ENCODE measurements around the gene RAD51B. TPM values are rescaled to one million over a fixed set of nuclear protein-coding genes. Genes with fewer than 3 reads are reported as not detected.

RAD51B gene
- total RNA-seq, 1 experiment from 2014 or later = 29.9 TPM

- intact Hi-C loops (cut with micrococcal nuclease; ENCODE audit: unreplicated experiment) = loop anchor here (5.0 kb wide), 1 partner anchor 125 kb away; no protein-coding TSS in a partner anchor
- CTCF ChIA-PET = no interaction called here
- Histone ChIP-seq H2AFZ (no peak overlapping the region), H3F3A (ENCODE audit: insufficient read depth, low read depth) (peaks cover 23% of the 10 kb centered on the region; the same call in 1 of the 2 replicates), H3K9me3 (ENCODE audit: insufficient read depth, low read depth) (peaks cover 8% of the 10 kb centered on the region), H3K36me3 (ENCODE audit: low read depth) (no peaks in the 10 kb centered on the region), H3K4me1 (replicated peaks; ENCODE audit: insufficient read depth) (peaks cover 41% of the 10 kb centered on the region), H4K20me1 (ENCODE audit: insufficient read depth) (no peaks in the 10 kb centered on the region), H3K27me3 (ENCODE audit: insufficient read depth, low read depth) (no peaks in the 10 kb centered on the region), H3K79me2 (ENCODE audit: low read depth) (no peaks in the 10 kb centered on the region), H3K27ac (no peak overlapping the region), H3K4me3 (no peak overlapping the region), H3K9me2 (ENCODE audit: insufficient read depth) (no peaks in the 10 kb centered on the region), H3K4me2 (no peak overlapping the region)
- no TSS peak for BruUV-seq (replicated peaks)
- TF ChIP-seq EZH2 (IDR thresholded peaks at IDR 0.05; ENCODE audit: low read depth) = no peak
- TF ChIP-seq CTCF (conservative IDR thresholded peaks at IDR 0.05) = no peak
- POLR2A ChIA-PET (ENCODE audit: unreplicated experiment) = no interaction called here
- no peak for DNase-seq
These were observed 557.9 kb downstream of the RAD51B start for GRCh38 chr14:68377459-68377858.

GRCh38 chr14:68379510-68380328 lies 560.1 kb downstream of the RAD51B start:
- Histone ChIP-seq H3K79me2 (ENCODE audit: low read depth) (no peaks in the 10 kb centered on the region), H3K4me1 (replicated peaks; ENCODE audit: insufficient read depth) (peaks cover 41% of the 10 kb centered on the region), H3K9me3 (ENCODE audit: insufficient read depth, low read depth) (peaks cover 9% of the 10 kb centered on the region), H3F3A (ENCODE audit: insufficient read depth, low read depth) (peaks cover 28% of the 10 kb centered on the region; the same call in 1 of the 2 replicates), H3K27ac (peak overlapping the region; percentile 82), H3K4me2 (peak overlapping the region; percentile 57; the same call in 1 of the 2 replicates), H3K36me3 (ENCODE audit: low read depth) (no peaks in the 10 kb centered on the region), H2AFZ (no peak overlapping the region), H4K20me1 (ENCODE audit: insufficient read depth) (no peaks in the 10 kb centered on the region), H3K27me3 (ENCODE audit: insufficient read depth, low read depth) (no peaks in the 10 kb centered on the region), H3K4me3 (no peak overlapping the region), H3K9me2 (ENCODE audit: insufficient read depth) (no peaks in the 10 kb centered on the region)
- no TSS peak for BruUV-seq (replicated peaks)
- ChIA-PET CTCF (no interaction called here), POLR2A (ENCODE audit: unreplicated experiment) (interaction anchor here (0.6 kb wide), 1 partner anchor 423 kb away, joined by 3 read pairs; no protein-coding TSS in a partner anchor)
- TF ChIP-seq EZH2 (IDR thresholded peaks at IDR 0.05; ENCODE audit: low read depth) = no peak
- TF ChIP-seq CTCF (conservative IDR thresholded peaks at IDR 0.05) = no peak
- intact Hi-C loops (cut with micrococcal nuclease; ENCODE audit: unreplicated experiment) = loop anchor here (5.0 kb wide), 1 partner anchor 127 kb away; no protein-coding TSS in a partner anchor
- DNase-seq = no peak

- H2AFZ ChIP-seq = no peak overlapping the region
- BruUV-seq (replicated peaks) = no TSS peak
- H3K4me3 ChIP-seq = no peak overlapping the region
- ChIA-PET POLR2A (ENCODE audit: unreplicated experiment) (interaction anchor here (0.7 kb wide), 1 partner anchor 91 kb away, joined by 4 read pairs; no protein-coding TSS in a partner anchor), CTCF (no interaction called here)
- no peaks in the 10 kb centered on the region for H3K79me2 ChIP-seq (ENCODE audit: low read depth)
- peak overlapping the region; percentile 82 for H3K27ac ChIP-seq
- no peak for DNase-seq
- peaks cover 41% of the 10 kb centered on the region for H3K4me1 ChIP-seq (replicated peaks; ENCODE audit: insufficient read depth)
- no peaks in the 10 kb centered on the region for H3K9me2 ChIP-seq (ENCODE audit: insufficient read depth)
- no peaks in the 10 kb centered on the region for H3K27me3 ChIP-seq (ENCODE audit: insufficient read depth, low read depth)
- H3F3A ChIP-seq (ENCODE audit: insufficient read depth, low read depth) = peaks cover 28% of the 10 kb centered on the region; the same call in 1 of the 2 replicates
- H3K36me3 ChIP-seq (ENCODE audit: low read depth) = no peaks in the 10 kb centered on the region
- H3K4me2 ChIP-seq = peak overlapping the region; percentile 57
- peaks cover 9% of the 10 kb centered on the region for H3K9me3 ChIP-seq (ENCODE audit: insufficient read depth, low read depth)
- H4K20me1 ChIP-seq (ENCODE audit: insufficient read depth) = no peaks in the 10 kb centered on the region
- TF ChIP-seq CTCF (conservative IDR thresholded peaks at IDR 0.05) = no peak
- TF ChIP-seq EZH2 (IDR thresholded peaks at IDR 0.05; ENCODE audit: low read depth) = no peak
- intact Hi-C loops (cut with micrococcal nuclease; ENCODE audit: unreplicated experiment) = no loop called here
These were observed 560.8 kb downstream of the RAD51B start for GRCh38 chr14:68380329-68380741.
